HCT116 (cell line): ENCODE data around the gene PSME3IP1.

Source experiments
- CTCF ChIP-seq, 3 experiments: fragments of 200-600 bp in 1 of 3; sonication (generic) in 1 of 3; IDR thresholded peaks in 2 of 3; conservative IDR thresholded peaks in 1 of 3; 2 replicates each; pipeline ENCODE4 v1.5.1; 2012 to 2017; ENCODE audit warnings: low read depth in 2 of 3, low read length in 2 of 3, antibody characterized with exemption in 1 of 3, borderline replicate concordance in 1 of 3, control low read depth in 1 of 3, mild to moderate bottlenecking in 1 of 3, mixed read lengths in 1 of 3, mixed run types in 1 of 3, moderate library complexity in 1 of 3; ENCODE audit not compliant: insufficient read depth in 1 of 3
- EGR1 ChIP-seq: IDR thresholded peaks from 2 replicates; pipeline ENCODE4 v1.6.1; 2012; ENCODE audit warnings: low read depth
- EZH2phosphoT487 ChIP-seq: fragments of 200-600 bp; IDR thresholded peaks from 2 replicates; pipeline ENCODE4 v1.6.1; 2018; ENCODE audit warnings: antibody characterized with exemption, borderline replicate concordance
- JUND ChIP-seq: IDR thresholded peaks from 2 replicates; pipeline ENCODE4 v1.6.1; 2012
- MAX ChIP-seq: IDR thresholded peaks from 2 replicates; pipeline ENCODE4 v1.6.1; 2012

GRCh38 chr16:57104706-57105105, 81.1 kb downstream of the PSME3IP1 start:
- TF ChIP-seq CTCF (IDR thresholded peaks at IDR 0.05 in 2 of 3, conservative IDR thresholded peaks at IDR 0.05 in 1 of 3; ENCODE audit: borderline replicate concordance in 1 of 3, insufficient read depth in 1 of 3, low read depth in 2 of 3, low read length in 2 of 3) (no peak), JUND (no peak), MAX (no peak), EGR1 (no peak), EZH2phosphoT487 (no peak)
